NCI-H2029 (cell line): ENCODE data around the gene ELP2.
A peak's percentile ranks its signal among the peaks of the same experiment; 100 is the strongest.

Experiments used
- DNase-seq: peaks from one replicate; lab custom pipeline; 2025; lab: John Stamatoyannopoulos, UW

Gene ELP2

DNA sequence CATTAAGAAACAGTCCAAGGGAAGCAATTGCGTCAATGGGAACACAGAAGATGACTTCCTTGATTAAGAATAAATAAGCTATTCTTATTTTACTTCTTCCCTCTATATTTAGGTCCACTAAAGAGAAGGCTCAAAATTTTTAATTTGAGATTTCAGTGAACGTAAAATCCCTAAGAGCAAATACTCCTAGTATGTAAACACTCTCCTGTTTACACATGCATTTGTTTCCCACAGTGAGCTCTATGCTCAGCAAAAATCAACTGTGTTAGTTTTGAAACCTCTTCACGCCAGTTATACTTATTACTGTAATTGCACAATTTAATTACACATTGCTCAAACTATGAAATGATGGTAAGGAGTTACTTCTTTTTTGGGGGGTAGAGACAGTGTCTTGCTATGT lies 9.4 kb upstream of the ELP2 start:
- DNase-seq = no peak

DNA sequence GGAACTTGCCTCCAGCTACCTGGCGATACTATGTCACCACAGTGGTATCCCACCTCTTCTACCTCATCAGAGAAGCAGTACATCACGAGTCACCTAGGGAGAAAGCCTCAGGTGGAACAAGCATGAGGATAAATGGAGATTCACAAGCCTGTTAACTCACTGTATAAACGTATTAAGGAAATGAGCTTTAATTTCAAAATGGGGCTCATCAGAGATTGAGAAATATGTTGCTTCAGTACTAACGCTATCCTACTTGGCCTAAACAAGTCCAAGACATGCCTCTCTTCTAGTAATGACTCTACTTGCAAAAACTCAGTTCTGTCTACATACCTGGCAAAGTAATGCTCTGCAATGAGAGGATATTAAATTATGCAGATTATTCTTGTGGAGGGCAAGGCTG lies 4.9 kb upstream of the ELP2 start:
- DNase-seq = no peak

DNA sequence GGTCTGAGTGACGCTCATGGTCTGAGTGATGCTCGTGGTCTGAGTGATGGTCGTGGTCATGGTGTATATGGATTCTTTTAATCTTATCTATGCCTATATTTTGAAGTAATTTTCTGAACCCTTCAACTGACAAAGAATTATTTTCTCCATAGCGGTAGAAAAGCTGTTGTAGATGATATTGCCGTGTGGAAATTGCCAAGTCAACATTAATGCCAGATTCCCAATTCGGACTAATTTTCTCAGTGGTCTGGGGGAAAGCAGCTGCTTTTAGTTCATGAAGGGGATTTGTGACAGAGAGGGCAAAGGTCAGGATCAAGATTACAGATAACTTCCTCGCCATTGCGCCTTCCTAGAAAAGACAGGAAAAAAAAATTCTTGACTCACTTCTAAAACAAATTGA lies 3.0 kb upstream of the ELP2 start:
- DNase-seq = no peak

DNA sequence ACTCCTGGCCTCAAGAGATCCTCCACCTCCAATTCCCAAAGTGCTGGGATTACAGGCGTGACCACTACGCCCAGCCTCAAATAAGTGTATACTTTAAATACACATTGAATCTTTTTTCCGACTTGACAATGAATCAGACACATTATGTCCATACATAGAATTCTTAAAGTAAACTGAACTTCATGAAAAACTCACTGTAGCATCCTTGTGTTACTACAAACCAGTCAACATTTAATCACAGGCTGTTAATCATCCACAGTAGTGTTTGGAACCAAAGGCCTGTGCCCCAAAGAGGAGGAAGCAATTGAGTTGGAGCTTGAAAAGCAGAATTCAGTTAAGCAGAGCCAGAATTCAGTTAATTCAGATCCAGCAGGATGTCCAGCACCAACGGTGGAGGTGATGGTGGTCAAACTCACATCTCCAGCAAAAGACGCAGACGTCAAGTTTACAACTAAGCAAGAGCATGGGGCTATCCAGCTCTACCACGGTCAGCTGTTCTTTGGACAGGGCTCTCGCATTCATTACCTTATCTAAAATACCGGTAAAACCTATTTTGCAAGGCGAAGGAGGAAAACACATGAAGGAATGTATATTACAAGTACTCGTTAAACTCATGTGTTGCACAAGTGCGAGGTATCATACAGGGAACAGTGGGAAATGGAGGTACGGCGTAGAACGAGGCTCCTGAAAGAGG lies 1.7 kb upstream of the ELP2 start:
- no peak for DNase-seq

DNA sequence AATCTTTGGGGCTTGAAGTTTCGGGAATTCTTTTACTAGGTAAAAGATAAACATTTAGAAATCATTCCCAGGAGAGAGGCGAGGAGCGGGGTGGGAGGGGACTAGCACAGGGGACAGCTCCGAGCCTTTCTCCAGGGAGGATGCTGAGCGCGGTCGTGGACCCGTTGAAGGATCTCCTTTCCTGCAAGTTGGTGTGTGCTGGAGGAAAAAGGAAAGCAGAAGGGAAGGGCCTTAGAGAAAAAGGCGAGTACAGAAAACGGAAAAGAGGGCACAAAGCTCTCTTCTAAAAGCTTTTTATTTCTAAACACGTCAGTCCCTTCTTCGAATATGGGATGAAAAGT lies 1.2 kb upstream of the ELP2 start:
- DNase-seq = no peak

DNA sequence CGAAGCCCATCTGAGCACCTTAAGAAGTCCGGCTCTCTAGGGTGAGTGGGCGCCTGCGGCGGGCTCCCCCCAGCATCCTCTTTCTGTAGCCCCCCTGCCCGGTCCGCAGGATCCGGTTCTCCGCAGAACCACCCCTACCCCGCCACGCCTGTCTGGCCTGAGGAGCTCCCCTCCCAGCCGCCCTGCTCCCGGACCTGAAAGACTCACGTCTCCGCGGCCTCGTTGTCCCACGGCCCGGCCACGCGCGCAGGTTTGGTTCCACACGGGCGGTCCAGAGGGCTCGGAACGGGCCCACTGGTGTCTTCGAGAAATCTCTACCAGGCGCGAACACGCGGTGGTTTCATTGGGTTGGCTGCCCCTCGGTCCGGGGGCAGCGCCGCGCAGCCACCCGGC lies 796 bp upstream of the ELP2 start:
- DNase-seq = no peak

DNA sequence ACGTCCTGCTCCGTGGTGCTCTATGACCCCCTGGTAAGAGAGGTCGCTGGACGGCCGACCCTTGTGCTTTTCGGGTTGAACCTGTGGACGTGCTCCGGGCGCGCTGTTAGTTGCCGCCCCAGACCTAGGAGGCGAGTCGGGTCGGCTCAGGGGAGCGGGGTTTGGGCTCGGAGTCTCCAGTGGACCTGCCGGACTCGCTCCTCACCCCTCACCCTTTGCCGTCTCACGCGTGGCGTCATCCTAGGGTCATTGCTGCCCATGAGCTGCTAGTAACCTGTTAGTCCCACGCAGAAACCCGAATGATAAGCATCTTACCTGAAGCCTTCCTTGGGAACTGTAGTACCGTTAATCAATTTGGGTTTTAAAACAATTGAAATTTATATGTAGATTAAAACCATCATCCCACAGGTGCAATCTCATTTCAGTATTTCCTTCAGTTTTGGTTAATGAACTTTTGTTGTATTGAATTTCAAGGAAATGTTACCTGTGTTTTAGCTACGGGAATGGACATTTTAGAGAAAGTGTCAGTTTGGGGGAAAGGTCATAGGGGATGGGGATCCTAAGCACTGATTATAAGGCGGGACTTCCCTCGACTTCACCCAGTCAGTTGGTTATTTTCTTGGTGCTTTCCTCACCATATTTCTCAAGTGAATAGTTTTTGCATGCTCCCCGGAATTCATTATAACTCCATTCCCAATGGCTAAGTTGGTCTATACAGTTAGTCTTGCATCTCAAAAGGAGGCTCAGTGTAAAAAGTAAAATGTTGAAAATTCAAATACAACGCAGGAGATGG lies 536 bp downstream of the ELP2 start:
- no peak for DNase-seq

DNA sequence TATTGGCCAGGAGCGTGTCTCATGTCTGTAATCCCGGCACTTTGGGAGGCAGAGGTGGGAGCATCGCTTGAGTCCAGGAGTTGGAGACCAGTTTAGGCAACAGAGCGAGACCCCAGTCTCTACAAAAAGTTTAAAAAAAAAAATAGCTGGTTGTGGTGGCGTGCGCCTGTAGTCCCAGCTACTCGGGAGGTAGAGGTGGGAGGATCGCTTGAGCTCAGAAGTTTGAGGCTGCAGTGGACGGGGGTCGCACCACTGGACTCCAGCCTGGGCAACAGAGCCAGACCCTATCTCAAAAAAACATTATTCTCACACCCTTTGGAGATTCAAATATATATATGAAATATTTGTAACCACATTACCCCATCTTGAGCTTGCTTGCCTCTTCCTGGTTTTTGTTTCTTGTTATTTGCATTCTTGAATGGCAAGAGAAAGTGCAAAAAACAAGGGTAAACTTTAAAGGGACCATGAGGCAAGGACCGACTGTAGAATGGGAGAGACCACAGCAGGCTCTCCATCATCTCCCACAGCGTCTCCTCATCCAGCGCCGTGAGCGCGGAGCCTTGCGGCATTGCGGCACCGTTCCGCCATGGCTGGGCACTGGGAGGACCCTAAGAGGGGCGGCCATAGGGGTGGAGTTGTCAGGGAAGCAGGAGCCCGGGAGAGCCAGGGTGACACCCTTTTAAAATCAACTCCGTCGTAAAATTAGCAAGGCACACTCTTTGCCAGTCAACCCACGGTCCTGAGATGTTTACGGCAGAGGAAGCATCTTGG lies 1.4 kb downstream of the ELP2 start:
- no peak for DNase-seq

DNA sequence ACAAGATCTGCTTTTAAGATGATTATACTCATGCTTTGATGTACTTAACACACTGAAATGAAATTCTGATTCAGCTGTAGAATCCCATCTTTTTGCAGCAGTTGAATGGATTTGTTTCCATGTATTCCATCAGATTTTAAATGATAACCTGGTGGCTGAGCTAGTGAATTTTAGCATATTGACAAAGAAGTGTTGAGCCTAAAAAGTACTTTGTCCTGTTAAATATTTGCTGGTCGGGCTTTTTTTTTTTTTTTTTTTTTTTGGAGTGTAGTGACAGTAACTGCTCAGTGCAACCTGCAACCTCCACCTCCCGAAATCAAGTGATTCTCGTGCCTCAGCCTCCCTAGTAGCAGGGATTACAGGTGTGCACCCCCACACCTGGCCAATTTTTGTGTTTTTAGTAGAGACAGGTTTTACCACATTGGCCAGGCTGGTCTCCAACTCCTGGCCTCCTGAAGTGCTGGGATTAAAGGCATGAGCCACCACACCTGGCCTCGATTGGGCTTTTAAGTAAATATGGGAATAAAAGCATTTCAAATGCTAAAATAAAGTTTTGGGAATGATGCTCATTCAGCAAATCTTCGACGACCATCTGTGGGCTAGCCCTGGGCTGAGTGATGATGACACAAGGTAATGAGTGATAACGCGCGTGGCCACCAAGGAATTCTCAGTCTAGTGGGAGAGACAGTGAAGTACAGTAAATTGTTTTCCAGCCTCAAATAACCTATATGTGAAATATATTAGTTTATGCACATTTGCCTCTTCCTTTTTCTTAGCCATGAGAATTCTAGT lies 2.2 kb downstream of the ELP2 start:
- no peak for DNase-seq

DNA sequence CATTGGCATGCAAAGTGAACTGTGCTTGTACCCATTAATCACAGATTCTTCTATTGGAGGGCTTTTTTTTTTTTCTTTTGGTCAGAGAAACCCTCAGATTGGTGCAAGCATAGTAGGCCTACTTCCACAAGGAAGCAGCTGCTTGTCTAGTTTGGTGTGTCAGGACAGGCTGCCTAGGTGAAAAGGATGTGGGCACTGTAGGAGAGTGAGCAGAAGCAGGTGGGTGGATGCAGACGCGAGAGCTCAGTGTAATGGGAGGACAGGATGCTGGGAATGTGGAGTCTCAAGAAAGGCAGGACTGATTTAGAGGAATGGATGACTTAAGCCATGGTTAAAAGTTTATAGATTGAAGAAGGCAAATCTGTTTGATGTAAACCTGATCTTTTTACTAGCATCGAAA lies 3.1 kb downstream of the ELP2 start:
- no peak for DNase-seq

DNA sequence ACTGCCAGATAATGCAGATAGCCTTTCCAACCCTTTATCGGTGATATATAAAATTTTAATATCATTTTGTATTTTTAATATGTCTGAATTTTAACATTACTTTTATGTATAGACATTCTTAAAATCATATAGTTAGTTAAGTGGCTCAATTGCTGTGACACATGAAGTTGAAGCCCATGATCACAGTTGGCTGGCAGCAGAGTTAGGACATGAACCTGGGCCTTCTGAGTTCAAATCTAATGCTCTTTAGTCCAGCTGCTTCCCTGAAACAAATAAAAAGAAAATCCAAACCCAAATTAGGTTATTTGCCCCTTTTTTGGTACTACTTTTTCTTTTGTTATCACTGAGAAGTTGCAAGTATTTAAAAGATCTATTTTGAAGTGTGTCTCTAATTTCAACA lies 5.6 kb downstream of the ELP2 start:
- DNase-seq = no peak

DNA sequence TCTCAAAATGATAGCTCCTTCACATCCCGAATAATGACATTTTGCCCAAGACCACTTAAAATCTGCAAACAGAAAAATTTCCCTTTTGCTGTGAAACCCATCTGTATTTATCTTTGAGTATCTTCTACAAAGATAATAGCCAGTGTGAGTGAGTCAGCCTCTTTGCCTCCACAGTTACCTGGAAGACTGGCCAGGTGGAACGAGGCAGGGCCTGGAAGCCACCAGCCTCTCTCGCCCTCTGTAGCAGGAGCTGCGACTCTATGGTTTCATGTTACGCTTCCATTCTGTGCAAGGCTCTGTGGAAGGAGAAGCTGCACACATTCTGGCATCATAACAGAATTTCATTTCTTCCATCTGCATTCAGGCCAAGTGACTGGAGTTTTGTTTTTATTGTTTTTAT lies 9.5 kb downstream of the ELP2 start:
- peak; percentile 29 for DNase-seq

DNA sequence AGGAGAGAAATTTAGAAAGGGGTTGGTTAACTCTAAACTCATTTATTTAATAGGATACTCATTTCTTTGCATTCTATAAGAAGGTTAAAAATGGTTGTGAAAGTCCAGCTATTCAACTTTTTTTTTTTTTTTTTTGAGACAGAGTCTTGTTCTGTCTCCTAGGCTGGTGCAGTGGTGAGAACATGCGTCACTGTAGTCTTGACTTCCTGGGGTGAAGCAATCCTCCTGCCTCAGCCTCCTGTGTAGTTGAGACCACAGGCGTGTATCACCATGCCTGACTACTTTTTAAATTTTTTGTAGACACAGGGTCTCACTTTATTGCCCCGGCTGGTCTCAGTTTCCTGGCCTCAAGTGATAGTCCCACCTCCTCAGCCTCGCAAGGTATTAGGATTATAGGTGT lies 11.9 kb downstream of the ELP2 start:
- DNase-seq = no peak

DNA sequence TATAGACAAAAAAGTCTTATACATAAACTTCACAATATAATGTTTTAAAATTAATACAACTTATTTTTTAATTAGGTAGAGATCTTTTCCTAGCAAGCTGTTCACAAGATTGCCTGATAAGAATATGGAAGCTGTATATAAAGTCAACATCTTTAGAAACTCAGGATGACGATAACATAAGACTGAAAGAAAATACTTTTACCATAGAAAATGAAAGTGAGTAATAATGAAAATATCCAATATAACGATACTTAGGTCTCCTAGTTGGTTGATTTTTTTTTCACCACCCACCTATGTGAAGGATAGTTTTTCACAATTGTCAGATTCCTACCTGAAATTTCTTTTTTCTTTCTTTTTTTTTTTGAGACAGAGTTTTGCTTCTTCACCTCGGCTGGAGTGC lies 13.1 kb downstream of the ELP2 start:
- DNase-seq = no peak

DNA sequence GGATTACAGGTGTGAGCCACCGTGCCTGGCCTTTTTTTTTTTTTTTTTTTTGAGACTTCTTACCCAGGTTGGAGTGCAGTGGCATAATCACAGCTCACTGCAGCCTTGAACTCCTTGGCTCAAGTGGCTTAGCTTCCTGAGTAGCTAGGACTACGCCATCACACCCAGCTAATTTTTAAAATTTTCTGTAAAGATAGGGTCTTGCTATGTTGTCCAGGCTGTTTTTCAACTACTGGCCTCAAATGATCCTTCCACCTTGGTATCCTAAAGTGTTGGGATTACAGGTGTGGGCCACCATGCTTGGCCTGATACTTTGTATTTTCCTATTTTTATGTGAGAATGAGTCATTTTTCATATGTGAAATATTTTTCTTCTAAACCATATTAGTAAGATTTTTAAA lies 13.7 kb downstream of the ELP2 start:
- DNase-seq = no peak

DNA sequence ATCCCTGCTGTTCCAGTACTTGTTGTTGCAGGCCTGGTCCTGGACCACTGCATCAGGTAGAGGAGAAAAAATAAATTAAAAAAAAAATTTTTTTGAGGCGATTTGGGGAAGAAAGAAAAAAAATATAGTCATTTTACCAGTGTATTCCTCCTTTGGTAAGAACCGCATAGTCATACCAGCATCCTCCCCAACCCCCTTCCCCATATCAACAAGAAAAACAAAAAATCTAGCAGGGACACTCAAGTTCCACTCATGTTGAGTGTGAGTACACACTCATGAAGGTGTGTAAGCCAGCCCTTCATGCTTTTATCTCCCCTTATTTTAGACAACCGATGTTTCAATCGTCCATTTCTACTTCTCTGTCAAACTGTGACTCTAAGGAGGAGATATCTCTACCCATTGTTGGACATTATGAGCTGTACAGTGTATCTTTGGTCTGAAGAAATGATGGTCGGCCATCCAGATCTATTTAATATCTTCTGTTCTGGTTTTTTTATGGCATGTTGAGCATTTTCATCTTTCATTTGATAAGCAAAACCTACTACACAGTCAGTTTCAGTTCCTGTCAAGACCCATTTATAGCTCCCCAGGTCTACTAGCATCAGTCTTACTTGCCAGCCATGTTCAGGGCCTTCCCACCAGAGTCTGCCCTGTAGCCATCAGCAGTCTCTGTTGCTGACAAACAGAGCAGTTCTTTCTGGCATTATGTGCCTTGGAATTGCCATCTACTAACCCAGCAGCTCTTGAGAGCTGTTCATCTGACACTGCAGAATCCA lies 20.0 kb downstream of the ELP2 start:
- no peak for DNase-seq

DNA sequence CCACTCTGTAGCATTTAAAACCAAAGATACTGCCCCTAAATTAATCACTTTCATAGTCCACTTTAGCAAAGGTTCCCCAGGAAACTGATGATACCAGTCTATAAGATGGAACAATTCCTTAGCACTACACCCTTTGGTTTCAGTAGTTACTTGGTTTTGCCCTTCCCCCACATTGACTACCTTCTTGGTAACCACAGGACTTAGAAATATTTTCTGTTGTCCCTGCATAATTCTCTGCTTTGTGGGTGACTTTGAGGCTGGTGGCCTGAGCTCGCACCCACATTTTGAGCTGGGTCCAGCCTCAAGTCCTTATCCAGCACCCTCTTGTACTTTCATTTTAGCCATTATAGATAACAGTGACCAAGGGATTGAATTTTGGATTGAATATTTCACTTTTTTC lies 23.1 kb downstream of the ELP2 start:
- no peak for DNase-seq

DNA sequence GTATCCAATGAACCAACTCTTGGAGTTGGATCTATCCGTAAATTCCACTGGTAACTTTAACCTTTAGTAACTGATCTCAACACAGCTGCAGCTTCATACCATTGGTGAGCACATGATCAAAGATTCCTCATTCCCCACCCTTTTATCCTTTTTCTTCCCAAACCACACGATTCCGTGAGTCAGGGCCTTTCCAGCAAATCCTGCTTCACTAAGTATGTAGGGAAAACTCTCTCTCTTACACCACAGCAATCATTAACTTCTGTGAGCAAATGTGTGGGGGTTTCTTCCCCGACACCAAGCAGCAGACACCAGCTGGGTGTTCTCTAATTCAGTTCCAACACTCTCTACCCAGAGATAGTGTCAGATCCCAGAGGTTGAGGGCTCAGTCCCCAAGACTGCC lies 23.5 kb downstream of the ELP2 start:
- DNase-seq = no peak

DNA sequence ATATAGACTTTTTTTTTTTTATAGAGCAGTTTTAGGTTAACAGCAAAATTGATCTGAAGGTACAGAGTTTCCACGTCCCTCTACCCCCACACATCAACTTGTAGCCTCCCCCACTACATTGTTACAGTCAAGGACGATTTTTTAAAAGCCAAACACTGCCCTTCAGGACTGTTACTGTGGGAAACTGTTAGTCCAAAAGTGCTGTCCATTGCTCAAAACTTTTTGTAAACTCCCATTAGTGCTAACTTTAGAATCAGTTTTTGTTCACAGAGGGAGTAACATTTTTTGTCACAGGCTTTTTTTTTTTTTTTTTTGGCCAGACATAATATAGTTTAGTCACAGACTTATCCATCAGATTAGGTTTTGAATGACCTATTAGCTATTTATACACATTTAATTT lies 24.1 kb downstream of the ELP2 start:
- DNase-seq = no peak

DNA sequence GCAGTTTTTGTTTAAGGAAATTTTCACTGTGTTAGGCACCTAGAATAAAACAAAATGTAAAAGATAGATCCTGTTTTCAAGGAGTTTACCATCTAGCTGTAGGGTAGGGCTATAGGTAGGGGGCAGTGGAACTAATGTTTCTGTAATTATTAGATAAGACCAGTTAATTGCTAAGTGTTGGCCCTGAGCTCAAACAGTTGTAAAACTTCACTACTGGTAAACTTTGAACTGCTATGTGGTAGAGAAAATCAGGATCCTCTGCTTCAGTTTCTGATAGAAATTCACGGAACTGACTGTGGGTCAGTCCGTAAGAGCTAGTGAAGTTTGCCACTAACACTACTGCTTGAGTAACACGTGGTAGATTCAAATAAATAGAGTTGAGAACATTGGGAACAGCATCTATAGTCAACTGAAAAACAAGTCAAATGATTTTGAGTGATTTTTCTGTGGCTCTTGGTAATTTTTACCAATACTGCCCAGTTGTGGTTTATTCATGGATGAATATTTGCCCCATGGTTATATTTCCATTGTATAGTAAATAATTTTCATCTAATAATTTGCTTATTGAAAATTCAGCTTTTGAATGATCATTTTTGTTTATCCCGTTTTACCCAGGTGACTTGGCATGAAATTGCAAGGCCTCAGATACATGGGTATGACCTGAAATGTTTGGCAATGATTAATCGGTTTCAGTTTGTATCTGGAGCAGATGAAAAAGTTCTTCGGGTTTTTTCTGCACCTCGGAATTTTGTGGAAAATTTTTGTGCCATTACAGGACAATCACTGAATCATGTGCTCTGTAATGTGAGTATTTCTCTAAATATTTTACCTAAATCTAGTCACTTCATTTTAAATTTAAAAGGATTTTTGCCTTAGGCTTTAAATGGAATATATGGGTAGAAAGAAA lies 26.4 kb downstream of the ELP2 start:
- DNase-seq = no peak

DNA sequence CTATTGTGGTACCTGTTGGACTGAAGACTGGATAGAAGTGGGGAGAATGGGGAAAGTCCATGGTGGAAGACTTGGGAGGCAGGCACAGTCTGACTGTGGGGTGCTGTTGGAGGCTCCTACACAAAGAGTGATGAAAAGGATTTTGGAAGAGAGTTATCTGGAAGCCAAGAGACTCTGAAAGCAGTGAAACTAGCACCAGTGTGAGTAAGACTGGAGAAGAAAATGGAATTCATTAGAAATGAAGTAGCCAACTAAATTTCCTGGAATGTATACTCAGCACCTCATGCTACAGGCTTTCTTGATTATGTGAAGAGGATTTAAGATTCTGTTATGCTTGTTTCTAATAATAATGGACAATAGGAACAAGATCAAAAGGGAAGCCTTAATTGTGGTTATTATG lies 27.7 kb downstream of the ELP2 start:
- no peak for DNase-seq
